HUES6 (cell line): ENCODE data around the gene MRPL23.

Experiments
- H3K27ac ChIP-seq: 2 replicates; pipeline ENCODE4 v1.7.0; 2013; ENCODE audit warnings: low read depth, mild to moderate bottlenecking, low read length, inconsistent platforms
- H3K27me3 ChIP-seq: 2 replicates; pipeline ENCODE4 v1.6.1; 2013; ENCODE audit warnings: low read length; ENCODE audit not compliant: control insufficient read depth, insufficient read depth
- H3K36me3 ChIP-seq: 2 replicates; pipeline ENCODE4 v1.6.1; 2013; ENCODE audit warnings: low read length; ENCODE audit not compliant: control insufficient read depth, insufficient read depth
- H3K4me1 ChIP-seq: 2 replicates; pipeline ENCODE4 v1.6.1; 2013; ENCODE audit warnings: low read length; ENCODE audit not compliant: control insufficient read depth, insufficient read depth
- H3K4me3 ChIP-seq: 2 replicates; pipeline ENCODE4 v1.5.1; 2013; ENCODE audit warnings: low read depth, low read length
- H3K9ac ChIP-seq: one replicate; pipeline ENCODE4 v1.6.1; 2013; ENCODE audit warnings: mild to moderate bottlenecking, low read length
- H3K9me3 ChIP-seq: 2 replicates; pipeline ENCODE4 v1.6.1; 2013; ENCODE audit warnings: low read depth, low read length; ENCODE audit not compliant: control insufficient read depth, insufficient read depth

Gene MRPL23

DNA sequence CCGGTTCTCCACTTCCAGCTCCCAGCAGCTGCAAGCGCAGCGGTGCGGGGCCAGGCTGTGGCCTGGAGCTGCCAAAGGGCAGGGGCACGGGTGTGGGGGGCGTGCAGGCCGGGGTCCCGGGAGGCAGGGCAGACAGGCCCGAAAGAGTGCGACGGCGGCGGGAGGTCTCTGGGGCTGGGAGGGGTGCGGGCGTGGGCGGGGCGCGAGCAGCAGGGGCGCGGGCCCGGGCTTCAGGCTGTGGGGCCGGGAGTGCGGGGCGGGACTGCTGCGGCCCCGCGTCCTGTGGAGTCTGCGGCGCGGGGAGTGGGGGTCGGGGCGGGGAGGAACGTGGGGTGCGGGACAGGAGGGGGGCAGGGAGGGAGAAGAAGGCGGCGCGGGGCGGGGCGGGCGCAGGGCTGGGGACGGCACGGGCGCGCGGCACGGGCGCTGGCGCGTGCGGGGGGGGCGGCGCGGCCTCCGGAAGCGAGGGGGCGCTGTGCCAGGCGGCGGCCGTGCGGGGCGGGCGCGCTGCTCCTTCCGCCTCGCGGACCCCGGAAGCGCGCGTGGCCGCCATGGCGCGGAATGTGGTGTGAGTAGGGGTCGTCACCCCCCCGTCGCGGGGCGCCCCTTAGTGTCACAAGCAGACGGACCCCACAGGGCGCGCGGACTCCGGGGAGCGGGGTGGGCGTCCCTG, at the start of gene MRPL23:
Gene MRPL23, plus strand, starts transcription at position 521 of the 673 bp plus-strand sequence. Its CDS starts 31 bp downstream, at position 552.
- Histone ChIP-seq H3K36me3 (no peaks in the 10 kb centered on the region), H3K4me1 (no peaks in the 10 kb centered on the region)

DNA sequence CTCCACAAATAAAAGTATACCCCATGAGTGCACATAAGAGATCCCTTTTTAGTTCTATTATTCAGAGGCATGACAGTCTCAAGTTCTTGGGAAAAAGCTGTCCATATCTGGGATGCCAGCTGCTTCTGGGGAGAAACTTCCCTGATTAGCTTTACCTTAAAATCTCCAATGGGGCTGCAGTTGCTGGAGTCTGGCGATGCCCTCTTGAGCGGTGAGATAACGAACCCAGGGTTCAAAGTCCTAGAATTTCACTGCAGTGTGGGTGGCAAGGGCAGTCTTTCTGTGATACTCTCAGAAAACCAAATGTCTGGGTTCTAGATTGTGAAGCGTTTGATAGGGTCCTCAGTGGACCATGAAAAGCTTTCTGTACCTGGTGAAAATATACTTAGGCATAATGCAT, 48.0 kb upstream of the MRPL23 start:
- H3K9me3 ChIP-seq = no peaks in the 10 kb centered on the region
- H3K4me1 ChIP-seq = peaks cover 4% of the 10 kb centered on the region; the same call in 1 of the 2 replicates
- H3K27me3 ChIP-seq = no peaks in the 10 kb centered on the region; the same call in 1 of the 2 replicates
- H3K4me3 ChIP-seq = no peak overlapping the region
- no peaks in the 10 kb centered on the region for H3K36me3 ChIP-seq
- no peak overlapping the region for H3K9ac ChIP-seq
- H3K27ac ChIP-seq = no peak overlapping the region

More for the DNA sequence above, at the start of gene MRPL23:
- Histone ChIP-seq H3K27ac (no peak within 1 kb of the TSS), H3K4me3 (no peak within 1 kb of the TSS), H3K9me3 (no peaks in the 10 kb centered on the region), H3K27me3 (no peaks in the 10 kb centered on the region), H3K9ac (no peak within 1 kb of the TSS)

DNA sequence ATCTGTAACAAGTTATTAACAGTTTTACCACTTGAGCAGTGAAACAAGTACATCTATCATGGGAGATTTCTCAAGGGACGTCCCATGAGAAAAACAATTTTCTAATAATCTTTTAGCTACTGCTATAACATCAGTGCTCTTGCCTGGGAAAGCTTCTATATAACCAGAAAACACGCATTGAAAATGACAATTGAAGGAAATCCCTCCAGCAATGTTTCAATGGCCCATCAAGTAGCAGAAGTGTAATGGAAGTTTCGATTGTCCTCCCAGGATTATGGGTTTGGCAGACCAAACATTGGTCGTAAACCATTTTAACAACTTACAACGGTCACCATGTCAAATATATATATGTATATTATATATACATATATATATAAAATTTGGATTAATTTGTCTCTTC, 47.4 kb upstream of the MRPL23 start:
- no peaks in the 10 kb centered on the region for H3K9me3 ChIP-seq
- peaks cover 4% of the 10 kb centered on the region; the same call in 1 of the 2 replicates for H3K4me1 ChIP-seq

DNA sequence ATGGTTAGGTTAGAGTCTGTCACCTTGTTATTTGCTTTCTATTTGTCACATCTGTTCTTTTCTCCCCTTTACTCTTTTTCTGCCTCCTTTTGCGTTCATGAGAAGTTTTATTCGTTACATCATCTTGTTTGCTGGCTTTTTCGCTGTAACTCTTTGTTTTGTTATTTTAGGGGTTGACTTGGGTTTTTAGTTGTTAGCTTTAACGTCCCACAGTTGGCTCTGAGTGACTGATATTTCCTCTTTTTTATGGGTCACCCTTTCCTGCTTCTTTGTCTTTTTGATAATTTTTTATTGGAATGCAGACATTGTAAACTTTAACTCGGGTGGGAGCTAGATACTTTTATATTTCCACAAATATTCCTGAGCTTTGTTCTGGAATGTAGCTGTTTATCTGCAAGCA, 41.0 kb upstream of the MRPL23 start:
- Histone ChIP-seq H3K27me3 (no peaks in the 10 kb centered on the region), H3K9ac (no peak overlapping the region)

More for the DNA sequence above, 47.4 kb upstream of the MRPL23 start:
- Histone ChIP-seq H3K36me3 (no peaks in the 10 kb centered on the region), H3K27ac (no peak overlapping the region), H3K4me3 (no peak overlapping the region), H3K9ac (no peak overlapping the region), H3K27me3 (no peaks in the 10 kb centered on the region; the same call in 1 of the 2 replicates)

DNA sequence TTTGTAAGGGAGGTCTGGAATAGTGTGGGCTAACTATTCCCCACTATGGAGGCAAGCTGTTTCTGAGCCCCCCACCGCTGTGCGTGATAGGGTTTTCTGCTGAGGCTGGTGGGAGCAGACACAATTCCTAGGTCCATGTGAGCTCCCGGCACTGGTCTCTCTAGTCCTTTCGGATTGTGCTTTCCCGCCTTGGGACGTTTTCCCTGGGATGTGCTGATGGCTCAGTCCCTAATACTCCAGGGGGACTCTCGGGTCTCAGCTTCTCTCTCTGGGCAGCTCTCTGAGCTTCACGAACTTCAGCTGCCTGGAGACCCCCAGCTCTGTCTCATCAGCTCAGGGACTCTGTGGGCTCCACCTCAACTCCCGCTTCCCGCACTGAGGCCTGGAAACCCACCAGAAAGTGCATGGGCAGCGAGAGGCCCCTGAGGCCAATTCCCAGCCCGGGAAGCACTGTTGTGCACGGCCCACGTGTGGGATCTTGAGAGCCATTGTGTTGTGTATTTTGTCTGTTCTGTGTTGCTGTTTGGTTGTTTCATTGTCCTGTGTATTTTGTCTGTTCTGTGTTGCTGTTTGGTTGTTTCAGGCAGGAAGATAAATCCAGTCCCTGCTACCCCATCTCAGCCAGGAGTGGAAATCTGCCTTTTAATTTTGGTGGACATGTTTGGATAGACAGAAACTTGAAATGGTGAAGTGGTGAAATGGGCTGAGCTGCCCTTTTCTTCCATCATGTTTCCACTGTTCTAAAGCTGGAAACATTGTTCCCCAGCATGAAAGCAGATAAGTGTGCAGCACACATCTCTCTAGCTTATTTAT, 40.3 kb upstream of the MRPL23 start:
- no peaks in the 10 kb centered on the region for H3K27me3 ChIP-seq
- H3K9me3 ChIP-seq = no peaks in the 10 kb centered on the region
- H3K9ac ChIP-seq = no peak overlapping the region
- H3K4me3 ChIP-seq = no peak overlapping the region
- peaks cover 18% of the 10 kb centered on the region for H3K4me1 ChIP-seq
- no peaks in the 10 kb centered on the region for H3K36me3 ChIP-seq
- no peak overlapping the region for H3K27ac ChIP-seq

More for the DNA sequence above, 41.0 kb upstream of the MRPL23 start:
- no peaks in the 10 kb centered on the region for H3K9me3 ChIP-seq
- no peak overlapping the region for H3K4me3 ChIP-seq
- peaks cover 22% of the 10 kb centered on the region for H3K4me1 ChIP-seq
- H3K36me3 ChIP-seq = no peaks in the 10 kb centered on the region
- no peak overlapping the region for H3K27ac ChIP-seq

DNA sequence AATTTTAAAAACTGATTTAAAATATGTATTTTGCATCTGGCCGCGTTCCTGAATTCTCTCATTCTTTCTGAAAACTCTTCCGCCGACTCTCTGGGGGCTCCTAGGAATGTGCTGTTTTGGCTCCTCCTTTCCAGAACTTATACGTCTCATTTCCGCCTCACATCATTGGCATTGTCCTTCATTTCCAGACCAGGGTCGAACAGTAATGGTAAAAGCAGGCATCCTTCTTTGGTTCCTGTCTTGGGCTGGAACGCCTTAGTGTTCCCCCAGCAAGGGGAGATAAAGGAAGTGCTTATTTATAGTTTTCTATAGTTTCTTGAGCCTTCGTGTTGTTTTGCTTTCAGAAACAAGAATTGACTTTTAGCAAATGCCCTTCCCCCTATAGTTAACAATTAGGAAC, 38.5 kb upstream of the MRPL23 start:
- H3K36me3 ChIP-seq = no peaks in the 10 kb centered on the region
- H3K27me3 ChIP-seq = no peaks in the 10 kb centered on the region
- no peak overlapping the region for H3K9ac ChIP-seq
- no peak overlapping the region for H3K4me3 ChIP-seq
- H3K9me3 ChIP-seq = no peaks in the 10 kb centered on the region
- H3K27ac ChIP-seq = no peak overlapping the region
- H3K4me1 ChIP-seq = peaks cover 18% of the 10 kb centered on the region

DNA sequence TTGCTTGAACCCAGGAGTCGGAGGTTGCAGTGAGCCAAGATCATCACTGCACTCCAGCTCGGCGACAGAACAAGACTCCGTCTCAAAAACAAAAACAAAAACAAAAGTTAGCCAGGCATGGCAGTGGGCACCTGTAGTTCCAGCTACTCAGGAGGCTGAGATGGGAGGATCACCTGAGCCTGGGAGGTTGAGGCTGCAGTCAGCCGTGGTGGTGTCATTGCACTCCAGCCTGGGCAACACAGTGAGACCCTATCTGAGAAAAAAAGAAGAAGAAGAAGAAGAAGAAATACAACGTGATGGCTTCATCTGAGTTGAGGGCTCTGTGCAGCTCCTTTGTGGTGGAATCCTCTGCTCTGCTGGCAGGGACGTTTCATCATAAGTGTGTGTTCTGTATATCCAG, 37.6 kb upstream of the MRPL23 start:
- no peak overlapping the region for H3K27ac ChIP-seq
- H3K4me3 ChIP-seq = no peak overlapping the region
- H3K27me3 ChIP-seq = no peaks in the 10 kb centered on the region
- H3K9me3 ChIP-seq = no peaks in the 10 kb centered on the region
- no peak overlapping the region for H3K9ac ChIP-seq
- H3K4me1 ChIP-seq = peaks cover 18% of the 10 kb centered on the region
- no peaks in the 10 kb centered on the region for H3K36me3 ChIP-seq

DNA sequence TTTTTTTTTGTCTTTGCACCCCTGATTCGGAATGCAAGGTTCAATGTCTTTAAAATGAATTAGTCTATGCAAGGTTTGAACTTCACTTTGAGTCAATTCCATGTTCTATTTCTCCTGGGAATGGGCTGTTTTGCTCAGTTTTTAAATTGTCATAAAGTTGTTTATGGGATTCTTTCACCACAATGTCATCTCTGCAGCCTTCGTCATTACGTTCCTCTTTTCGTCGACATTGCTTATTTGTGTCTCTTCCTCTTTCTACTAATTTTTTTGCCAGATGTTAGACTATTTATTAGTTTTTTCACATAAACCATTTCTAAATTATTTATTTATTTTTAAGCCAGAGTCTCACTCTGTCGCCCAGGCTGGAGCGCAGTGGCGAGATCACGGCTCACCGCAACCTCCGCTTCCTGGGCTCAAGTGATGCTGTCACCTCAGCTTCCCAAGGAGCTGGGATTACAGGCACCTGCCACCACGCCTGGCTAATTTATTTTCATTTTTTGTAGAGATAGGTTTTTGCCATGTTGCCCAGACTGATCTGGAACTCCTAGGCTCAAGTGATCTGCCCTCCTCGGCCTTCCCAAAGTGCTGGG, 34.7 kb upstream of the MRPL23 start:
- Histone ChIP-seq H3K27me3 (no peaks in the 10 kb centered on the region), H3K27ac (no peak overlapping the region), H3K36me3 (no peaks in the 10 kb centered on the region), H3K4me1 (peaks cover 8% of the 10 kb centered on the region; the same call in 1 of the 2 replicates), H3K4me3 (no peak overlapping the region), H3K9me3 (no peaks in the 10 kb centered on the region), H3K9ac (no peak overlapping the region)

DNA sequence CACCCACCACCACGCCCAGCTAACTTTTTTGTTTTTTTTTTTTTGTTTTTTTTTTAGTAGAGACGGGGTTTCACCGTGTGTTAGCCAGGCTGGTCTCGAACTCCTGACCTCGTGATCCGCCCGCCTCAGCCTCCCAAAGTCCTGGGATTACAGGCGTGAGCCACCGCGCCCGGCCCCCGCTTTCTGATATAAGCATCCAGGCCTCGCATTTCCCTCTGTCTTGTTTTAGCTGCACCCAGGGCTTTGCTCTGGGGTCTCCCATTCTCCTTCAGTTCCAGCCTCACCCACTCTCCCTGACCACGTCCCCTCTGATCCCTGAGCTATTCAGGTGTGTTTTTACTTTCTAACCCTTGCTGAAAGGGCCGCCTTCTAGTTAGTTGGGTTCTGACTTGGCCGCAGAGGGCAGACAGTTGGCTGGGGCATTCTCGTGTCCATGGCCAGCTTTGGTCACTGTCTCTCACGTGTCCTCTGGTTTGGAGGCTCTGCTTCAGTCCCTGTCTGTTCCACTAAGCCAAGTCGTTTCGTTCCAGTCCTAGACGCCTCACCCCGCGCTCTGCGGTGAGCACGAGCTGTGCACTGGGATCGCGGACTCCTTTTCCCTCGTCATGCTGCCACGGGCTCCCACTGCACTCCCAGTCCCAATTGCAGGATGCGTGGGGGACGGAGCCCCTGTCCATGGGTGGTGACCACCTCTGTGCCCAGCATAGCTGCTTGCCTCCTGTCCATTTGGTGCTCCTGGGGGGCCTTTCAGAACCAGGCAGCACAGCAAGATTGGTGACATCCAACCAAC, 33.7 kb upstream of the MRPL23 start:
- peaks cover 6% of the 10 kb centered on the region; the same call in 1 of the 2 replicates for H3K4me1 ChIP-seq
- no peaks in the 10 kb centered on the region for H3K27me3 ChIP-seq
- no peaks in the 10 kb centered on the region for H3K9me3 ChIP-seq
- H3K4me3 ChIP-seq = no peak overlapping the region
- H3K27ac ChIP-seq = no peak overlapping the region
- no peak overlapping the region for H3K9ac ChIP-seq
- no peaks in the 10 kb centered on the region for H3K36me3 ChIP-seq

DNA sequence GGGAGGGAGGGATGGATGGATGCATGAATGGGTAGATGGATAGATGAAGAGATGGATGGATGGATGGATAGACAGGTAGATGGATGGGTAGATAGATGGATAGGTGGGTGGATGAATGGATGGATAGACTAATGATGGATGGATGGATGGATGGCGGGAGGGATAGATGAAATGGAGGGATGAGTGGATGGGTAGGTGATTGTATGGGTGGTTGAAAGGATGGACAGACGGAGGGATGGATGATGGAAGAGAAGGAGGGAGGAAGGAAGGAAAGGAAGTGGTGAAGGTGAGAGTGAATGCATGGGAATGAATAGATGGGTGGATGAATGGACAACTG, 31.4 kb upstream of the MRPL23 start:
- no peak overlapping the region for H3K27ac ChIP-seq
- no peaks in the 10 kb centered on the region for H3K36me3 ChIP-seq
- no peaks in the 10 kb centered on the region for H3K9me3 ChIP-seq
- no peak overlapping the region for H3K9ac ChIP-seq
- H3K27me3 ChIP-seq = no peaks in the 10 kb centered on the region
- H3K4me3 ChIP-seq = no peak overlapping the region
- no peaks in the 10 kb centered on the region for H3K4me1 ChIP-seq
